ENCODE results near the gene CENATAC.
"Not testable (repeated sequence)": the region's sequence is repeated elsewhere in the genome, so short reads cannot be mapped to it uniquely, and the experiment has no call there.

CENATAC gene

DNA sequence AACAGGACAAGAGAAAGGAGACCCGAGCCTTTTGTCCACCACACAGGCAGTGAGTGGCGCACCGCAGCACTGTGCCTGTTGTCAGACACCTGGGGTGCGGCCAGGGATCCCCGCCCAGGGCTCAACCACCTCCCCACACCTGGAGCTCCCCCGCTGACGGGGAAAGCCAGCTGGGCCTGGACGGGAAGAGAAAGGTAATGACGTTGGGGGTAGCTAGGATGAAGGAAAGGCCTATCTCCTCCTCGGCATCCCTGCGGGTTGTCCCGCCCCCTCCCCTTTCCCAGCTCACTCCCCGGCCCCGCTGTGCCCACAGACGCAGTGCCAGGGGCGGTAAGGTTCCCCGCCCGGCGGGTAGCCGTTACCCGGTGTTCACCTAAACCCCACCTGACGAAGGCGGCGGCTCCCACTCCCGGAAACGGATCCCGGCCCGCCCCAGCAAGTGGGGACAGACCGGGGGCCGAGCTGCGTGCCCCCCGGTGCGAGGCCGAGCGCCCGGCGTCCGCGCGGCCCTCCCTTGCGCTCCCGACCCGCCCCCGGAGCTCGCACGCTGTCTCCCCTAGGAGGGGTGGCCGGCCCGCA is 58.6 kb downstream of the CENATAC start:
- peak; percentile 50 to 54 for DNase-seq

DNA sequence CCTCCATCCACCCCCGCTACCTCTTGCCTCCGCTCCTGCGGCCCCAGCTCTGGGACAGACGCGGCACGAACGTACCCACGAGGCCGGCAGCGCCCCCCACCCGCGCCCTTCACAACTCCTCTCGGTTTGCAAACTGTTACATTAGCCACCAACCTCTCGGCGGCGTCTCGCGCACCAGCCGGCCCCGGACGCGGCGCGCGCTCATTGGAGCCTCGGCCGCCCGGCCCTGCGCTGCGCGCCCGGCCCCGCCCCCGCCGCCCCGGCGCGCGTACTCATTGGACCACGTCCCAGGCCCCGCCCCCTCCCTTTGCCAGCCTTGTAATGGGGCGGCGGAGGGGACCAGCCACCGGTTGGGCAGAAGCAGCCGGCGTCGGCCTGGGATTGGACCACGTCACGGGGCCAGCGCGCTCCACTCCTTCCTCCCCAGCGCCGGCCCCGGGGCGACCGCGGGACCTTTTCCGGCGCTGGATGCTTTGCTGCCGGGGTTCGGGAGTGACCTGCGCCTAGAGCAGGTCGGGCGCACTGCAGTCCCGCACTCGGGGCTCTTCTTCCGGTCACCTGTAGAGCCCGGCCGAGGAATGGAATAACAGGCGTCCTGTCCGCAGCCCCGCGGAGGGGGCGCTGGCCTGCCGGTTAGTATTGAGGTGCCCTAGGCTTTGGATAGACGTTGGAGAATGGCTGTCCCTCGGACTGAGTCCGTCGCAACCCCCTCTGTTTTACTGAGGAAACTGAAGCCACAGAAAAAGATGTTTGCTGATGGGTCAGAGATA is 59.2 kb downstream of the CENATAC start, which contains the start of gene HYOU1:
TSS of gene HYOU1 (minus strand) at position 206 of the 770 bp plus-strand sequence. CDS start 1,045 bp downstream, outside the sequence.
- peak; percentile 99 for DNase-seq

DNA sequence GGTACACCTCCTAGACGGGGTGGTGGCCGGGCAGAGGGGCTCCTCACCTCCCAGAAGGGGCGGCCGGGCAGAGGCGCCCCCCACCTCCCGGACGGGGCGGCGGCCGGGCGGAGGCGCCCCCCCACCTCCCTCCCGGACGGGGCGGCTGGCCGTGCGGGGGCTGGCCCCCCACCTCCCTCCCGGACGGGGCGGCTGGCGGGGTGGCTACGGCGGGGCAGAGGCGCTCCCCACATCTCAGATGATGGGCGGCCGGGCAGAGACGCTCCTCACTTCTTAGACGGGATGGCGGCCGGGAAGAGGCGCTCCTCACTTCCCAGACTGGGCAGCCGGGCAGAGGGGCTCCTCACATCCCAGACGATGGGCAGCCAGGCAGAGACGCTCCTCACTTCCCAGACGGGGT is 61.2 kb downstream of the CENATAC start:
- not testable (repeated sequence) for DNase-seq

DNA sequence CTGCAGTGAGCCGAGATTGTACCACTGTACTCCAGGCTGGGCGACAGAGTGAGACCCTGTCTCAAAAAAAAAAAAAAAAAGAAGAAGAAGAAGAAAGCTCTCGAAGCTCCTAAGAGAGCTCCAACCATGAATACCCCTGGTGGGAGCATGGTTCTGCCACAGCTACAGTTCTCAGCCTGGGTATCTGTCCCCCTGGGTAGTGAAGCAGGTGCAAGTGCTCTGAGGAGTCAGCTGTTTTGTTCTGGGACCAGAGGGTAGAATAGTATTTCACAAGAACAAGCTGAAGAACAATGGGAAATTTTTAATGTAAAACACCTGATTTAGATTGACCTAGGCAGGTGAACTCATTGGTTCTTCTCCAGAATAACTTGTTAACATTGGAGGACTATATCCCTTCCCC is 63.3 kb downstream of the CENATAC start:
- DNase-seq, result no peak

DNA sequence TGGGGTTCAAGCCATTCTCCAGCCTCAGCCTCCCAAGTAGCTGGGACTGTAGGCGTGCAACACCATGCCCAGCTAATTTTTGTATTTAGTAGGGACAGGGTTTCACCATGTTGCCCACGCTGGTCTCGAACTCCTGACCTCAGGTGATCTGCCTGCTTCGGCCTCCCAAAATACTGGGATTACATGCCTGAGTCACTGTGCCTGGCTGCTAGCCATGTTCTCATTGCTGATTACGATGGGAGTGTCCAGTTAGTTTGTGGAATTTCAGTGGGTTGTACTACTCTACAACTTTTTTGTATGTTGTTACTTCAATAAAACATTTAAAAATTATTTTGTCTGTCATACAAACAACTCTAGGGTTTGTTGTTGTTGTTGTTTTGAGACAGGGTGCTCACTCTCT is 64.8 kb downstream of the CENATAC start:
- DNase-seq, result no peak

DNA sequence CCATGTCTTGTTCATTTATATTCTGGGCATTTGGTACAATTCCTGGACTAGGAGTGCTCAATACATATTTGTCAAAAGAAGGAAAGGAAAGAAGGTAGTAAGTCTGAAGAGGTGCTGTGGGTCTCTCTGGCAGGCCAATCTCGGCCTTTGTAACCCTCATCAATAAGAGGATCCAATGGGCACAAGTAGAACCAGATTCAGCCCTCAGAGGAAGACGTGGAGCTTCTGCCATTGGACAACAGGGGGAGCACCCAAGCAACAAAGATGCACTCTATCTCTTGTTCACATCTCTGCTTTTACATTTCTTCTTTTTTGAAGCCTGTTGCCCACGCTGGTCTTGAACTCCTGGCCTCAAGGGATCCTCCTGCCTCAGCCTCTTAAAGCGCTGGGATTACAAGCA is 67.4 kb downstream of the CENATAC start:
- peak; percentile 34 to 49 for DNase-seq

Data from stimulated activated CD4-positive, alpha-beta T cell treated with anti-CD3 and anti-CD28 coated beads, Interleukin-2, amount 100 ng/mL, for 24 hours (primary cell).